Measurements from ENCODE around the gene SUPT5H. TPM values are rescaled to one million over a fixed set of nuclear protein-coding genes. Genes with fewer than 3 reads are reported as not detected.

Gene SUPT5H
- total and polyA plus RNA-seq, 2 of the 13 experiments (the other 11 are each of a cell fraction or from before 2014, with no cell fraction given): 48.2 to 51.7 TPM

DNA sequence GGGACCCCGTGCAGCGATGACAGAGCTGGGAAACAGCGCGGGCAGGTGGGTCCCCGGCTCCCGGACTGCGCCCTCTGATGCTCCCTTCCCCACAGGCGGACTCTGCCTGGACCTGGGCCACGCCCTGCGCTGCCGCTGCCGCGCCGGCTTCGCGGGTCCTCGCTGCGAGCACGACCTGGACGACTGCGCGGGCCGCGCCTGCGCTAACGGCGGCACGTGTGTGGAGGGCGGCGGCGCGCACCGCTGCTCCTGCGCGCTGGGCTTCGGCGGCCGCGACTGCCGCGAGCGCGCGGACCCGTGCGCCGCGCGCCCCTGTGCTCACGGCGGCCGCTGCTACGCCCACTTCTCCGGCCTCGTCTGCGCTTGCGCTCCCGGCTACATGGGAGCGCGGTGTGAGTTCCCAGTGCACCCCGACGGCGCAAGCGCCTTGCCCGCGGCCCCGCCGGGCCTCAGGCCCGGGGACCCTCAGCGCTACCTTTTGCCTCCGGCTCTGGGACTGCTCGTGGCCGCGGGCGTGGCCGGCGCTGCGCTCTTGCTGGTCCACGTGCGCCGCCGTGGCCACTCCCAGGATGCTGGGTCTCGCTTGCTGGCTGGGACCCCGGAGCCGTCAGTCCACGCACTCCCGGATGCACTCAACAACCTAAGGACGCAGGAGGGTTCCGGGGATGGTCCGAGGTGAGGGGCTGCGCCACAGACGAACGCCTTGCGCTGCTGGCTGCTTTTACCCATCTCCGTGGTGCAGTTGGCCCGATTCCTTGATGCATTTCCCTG lies 61.7 kb downstream of the SUPT5H start (continued):
- TF ChIP-seq, protein P1, sequence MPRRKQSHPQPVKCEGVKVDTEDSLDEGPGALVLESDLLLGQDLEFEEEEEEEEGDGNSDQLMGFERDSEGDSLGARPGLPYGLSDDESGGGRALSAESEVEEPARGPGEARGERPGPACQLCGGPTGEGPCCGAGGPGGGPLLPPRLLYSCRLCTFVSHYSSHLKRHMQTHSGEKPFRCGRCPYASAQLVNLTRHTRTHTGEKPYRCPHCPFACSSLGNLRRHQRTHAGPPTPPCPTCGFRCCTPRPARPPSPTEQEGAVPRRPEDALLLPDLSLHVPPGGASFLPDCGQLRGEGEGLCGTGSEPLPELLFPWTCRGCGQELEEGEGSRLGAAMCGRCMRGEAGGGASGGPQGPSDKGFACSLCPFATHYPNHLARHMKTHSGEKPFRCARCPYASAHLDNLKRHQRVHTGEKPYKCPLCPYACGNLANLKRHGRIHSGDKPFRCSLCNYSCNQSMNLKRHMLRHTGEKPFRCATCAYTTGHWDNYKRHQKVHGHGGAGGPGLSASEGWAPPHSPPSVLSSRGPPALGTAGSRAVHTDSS (CRISPR knock-in tag; conservative IDR thresholded peaks at IDR 0.05): no peak
- TF ChIP-seq ZNF577 (CRISPR knock-in tag; IDR thresholded peaks at IDR 0.05; ENCODE audit: borderline replicate concordance, low read depth) (0 out of 2 replicates have a peak, but pooled peaks have one; percentile 72), GPN1 (CRISPR knock-in tag; IDR thresholded peaks at IDR 0.05; ENCODE audit: borderline replicate concordance) (no peak; the same call in 1 of the 2 replicates), NR1H2 (CRISPR knock-in tag; IDR thresholded peaks at IDR 0.05; ENCODE audit: borderline replicate concordance, low read depth) (0 out of 2 replicates have a peak, but pooled peaks have one; percentile 34), ZNF788 (CRISPR knock-in tag; IDR thresholded peaks at IDR 0.05; ENCODE audit: borderline replicate concordance) (peak; percentile 64; the same call in 1 of the 2 replicates), NR3C1 (CRISPR knock-in tag; IDR thresholded peaks at IDR 0.05) (peak; percentile 58; the same call in 1 of the 2 replicates), ZNF816 (CRISPR knock-in tag; IDR thresholded peaks at IDR 0.05; ENCODE audit: borderline replicate concordance) (no peak; the same call in 1 of the 2 replicates), FOXC1 (CRISPR knock-in tag; IDR thresholded peaks at IDR 0.05; ENCODE audit: borderline replicate concordance) (peak; percentile 94; the same call in 1 of the 2 replicates), KLF16 (CRISPR knock-in tag; IDR thresholded peaks at IDR 0.05) (peak in 1 of 2 experiments; percentile 86; a peak in 2 of 4 replicates), ZNF781 (CRISPR knock-in tag; IDR thresholded peaks at IDR 0.05; ENCODE audit: borderline replicate concordance, not compliant biosample characterization) (no peak)
- TF ChIP-seq, protein P2, sequence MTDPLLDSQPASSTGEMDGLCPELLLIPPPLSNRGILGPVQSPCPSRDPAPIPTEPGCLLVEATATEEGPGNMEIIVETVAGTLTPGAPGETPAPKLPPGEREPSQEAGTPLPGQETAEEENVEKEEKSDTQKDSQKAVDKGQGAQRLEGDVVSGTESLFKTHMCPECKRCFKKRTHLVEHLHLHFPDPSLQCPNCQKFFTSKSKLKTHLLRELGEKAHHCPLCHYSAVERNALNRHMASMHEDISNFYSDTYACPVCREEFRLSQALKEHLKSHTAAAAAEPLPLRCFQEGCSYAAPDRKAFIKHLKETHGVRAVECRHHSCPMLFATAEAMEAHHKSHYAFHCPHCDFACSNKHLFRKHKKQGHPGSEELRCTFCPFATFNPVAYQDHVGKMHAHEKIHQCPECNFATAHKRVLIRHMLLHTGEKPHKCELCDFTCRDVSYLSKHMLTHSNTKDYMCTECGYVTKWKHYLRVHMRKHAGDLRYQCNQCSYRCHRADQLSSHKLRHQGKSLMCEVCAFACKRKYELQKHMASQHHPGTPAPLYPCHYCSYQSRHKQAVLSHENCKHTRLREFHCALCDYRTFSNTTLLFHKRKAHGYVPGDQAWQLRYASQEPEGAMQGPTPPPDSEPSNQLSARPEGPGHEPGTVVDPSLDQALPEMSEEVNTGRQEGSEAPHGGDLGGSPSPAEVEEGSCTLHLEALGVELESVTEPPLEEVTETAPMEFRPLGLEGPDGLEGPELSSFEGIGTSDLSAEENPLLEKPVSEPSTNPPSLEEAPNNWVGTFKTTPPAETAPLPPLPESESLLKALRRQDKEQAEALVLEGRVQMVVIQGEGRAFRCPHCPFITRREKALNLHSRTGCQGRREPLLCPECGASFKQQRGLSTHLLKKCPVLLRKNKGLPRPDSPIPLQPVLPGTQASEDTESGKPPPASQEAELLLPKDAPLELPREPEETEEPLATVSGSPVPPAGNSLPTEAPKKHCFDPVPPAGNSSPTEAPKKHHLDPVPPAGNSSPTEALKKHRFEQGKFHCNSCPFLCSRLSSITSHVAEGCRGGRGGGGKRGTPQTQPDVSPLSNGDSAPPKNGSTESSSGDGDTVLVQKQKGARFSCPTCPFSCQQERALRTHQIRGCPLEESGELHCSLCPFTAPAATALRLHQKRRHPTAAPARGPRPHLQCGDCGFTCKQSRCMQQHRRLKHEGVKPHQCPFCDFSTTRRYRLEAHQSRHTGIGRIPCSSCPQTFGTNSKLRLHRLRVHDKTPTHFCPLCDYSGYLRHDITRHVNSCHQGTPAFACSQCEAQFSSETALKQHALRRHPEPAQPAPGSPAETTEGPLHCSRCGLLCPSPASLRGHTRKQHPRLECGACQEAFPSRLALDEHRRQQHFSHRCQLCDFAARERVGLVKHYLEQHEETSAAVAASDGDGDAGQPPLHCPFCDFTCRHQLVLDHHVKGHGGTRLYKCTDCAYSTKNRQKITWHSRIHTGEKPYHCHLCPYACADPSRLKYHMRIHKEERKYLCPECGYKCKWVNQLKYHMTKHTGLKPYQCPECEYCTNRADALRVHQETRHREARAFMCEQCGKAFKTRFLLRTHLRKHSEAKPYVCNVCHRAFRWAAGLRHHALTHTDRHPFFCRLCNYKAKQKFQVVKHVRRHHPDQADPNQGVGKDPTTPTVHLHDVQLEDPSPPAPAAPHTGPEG (CRISPR knock-in tag; IDR thresholded peaks at IDR 0.05): peak; percentile 96
- TF ChIP-seq, protein P3, sequence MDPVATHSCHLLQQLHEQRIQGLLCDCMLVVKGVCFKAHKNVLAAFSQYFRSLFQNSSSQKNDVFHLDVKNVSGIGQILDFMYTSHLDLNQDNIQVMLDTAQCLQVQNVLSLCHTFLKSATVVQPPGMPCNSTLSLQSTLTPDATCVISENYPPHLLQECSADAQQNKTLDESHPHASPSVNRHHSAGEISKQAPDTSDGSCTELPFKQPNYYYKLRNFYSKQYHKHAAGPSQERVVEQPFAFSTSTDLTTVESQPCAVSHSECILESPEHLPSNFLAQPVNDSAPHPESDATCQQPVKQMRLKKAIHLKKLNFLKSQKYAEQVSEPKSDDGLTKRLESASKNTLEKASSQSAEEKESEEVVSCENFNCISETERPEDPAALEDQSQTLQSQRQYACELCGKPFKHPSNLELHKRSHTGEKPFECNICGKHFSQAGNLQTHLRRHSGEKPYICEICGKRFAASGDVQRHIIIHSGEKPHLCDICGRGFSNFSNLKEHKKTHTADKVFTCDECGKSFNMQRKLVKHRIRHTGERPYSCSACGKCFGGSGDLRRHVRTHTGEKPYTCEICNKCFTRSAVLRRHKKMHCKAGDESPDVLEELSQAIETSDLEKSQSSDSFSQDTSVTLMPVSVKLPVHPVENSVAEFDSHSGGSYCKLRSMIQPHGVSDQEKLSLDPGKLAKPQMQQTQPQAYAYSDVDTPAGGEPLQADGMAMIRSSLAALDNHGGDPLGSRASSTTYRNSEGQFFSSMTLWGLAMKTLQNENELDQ (CRISPR knock-in tag; IDR thresholded peaks at IDR 0.05; ENCODE audit: borderline replicate concordance): no peak
- TF ChIP-seq, protein P4, sequence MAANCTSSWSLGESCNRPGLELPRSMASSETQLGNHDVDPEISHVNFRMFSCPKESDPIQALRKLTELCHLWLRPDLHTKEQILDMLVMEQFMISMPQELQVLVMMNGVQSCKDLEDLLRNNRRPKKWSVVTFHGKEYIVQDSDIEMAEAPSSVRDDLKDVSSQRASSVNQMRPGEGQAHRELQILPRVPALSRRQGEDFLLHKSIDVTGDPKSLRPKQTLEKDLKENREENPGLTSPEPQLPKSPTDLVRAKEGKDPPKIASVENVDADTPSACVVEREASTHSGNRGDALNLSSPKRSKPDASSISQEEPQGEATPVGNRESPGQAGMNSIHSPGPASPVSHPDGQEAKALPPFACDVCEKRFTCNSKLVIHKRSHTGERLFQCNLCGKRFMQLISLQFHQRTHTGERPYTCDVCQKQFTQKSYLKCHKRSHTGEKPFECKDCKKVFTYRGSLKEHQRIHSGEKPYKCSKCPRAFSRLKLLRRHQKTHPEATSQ (CRISPR knock-in tag; IDR thresholded peaks at IDR 0.05; ENCODE audit: borderline replicate concordance): peak; percentile 78
